HEK293T (cell line): ENCODE data around the gene STAT5A.
A peak's percentile ranks its signal among the peaks of the same experiment; 100 is the strongest.
"Not testable (repeated sequence)": the region's sequence is repeated elsewhere in the genome, so short reads cannot be mapped to it uniquely, and the experiment has no call there.

Experiments used
- CTCF ChIA-PET: fragments of 350-600 bp; formaldehyde crosslinking; extraction: SDS; loops from one replicate; lab custom pipeline; 2021; ENCODE audit warnings: antibody characterized with exemption, inconsistent platforms; lab: Yijun Ruan, JAX
- POLR2A ChIA-PET: fragments of 350-600 bp; formaldehyde crosslinking; extraction: SDS; loops from one replicate; lab custom pipeline; 2020; ENCODE audit warnings: antibody characterized with exemption, inconsistent platforms; lab: Yijun Ruan, JAX
- DNase-seq: peaks from one replicate; pipeline ENCODE4 v3.0.0; 2012; ENCODE audit warnings: mixed read lengths; ENCODE audit errors: extremely low spot score
- ARNT ChIP-seq: fragments of 450-650 bp; IDR thresholded peaks from 2 replicates; pipeline ENCODE4 v1.6.1; 2017; ENCODE audit warnings: mild to moderate bottlenecking
- BHLHE40 ChIP-seq: fragments of 450-650 bp; IDR thresholded peaks from 2 replicates; pipeline ENCODE4 v1.6.1; 2016; ENCODE audit warnings: mild to moderate bottlenecking, moderate library complexity, borderline replicate concordance
- ELF4 ChIP-seq: fragments of 450-650 bp; IDR thresholded peaks from 2 replicates; pipeline ENCODE4 v1.6.1; 2017; ENCODE audit warnings: antibody characterized with exemption
- FOXA1 ChIP-seq: fragments of 450-650 bp; IDR thresholded peaks from 2 replicates; pipeline ENCODE4 v1.6.1; 2016; ENCODE audit warnings: mild to moderate bottlenecking
- FOXK2 ChIP-seq: fragments of 450-650 bp; IDR thresholded peaks from 2 replicates; pipeline ENCODE4 v1.6.1; 2016; ENCODE audit warnings: mild to moderate bottlenecking
- FOXM1 ChIP-seq: fragments of 450-650 bp; IDR thresholded peaks from 2 replicates; pipeline ENCODE4 v1.6.1; 2017; ENCODE audit warnings: mild to moderate bottlenecking, borderline replicate concordance
- HDGF ChIP-seq: fragments of 450-650 bp; IDR thresholded peaks from 2 replicates; pipeline ENCODE4 v1.6.1; 2017; ENCODE audit warnings: antibody characterized with exemption, borderline replicate concordance
- L3MBTL2 ChIP-seq: fragments of 450-650 bp; conservative IDR thresholded peaks from 2 replicates; pipeline ENCODE4 v1.6.1; 2016; ENCODE audit warnings: mild to moderate bottlenecking
- LEF1 ChIP-seq: fragments of 450-650 bp; IDR thresholded peaks from 2 replicates; pipeline ENCODE4 v1.6.1; 2017; ENCODE audit warnings: mild to moderate bottlenecking, borderline replicate concordance
- NFRKB ChIP-seq: fragments of 450-650 bp; IDR thresholded peaks from 2 replicates; pipeline ENCODE4 v1.6.1; 2016; ENCODE audit warnings: mild to moderate bottlenecking, moderate library complexity
- PKNOX1 ChIP-seq: fragments of 450-650 bp; IDR thresholded peaks from 2 replicates; pipeline ENCODE4 v1.6.1; 2016
- SP1 ChIP-seq: fragments of 450-650 bp; IDR thresholded peaks from 2 replicates; pipeline ENCODE4 v1.6.1; 2017
- SUZ12 ChIP-seq: fragments of 450-650 bp; IDR thresholded peaks from 2 replicates; pipeline ENCODE4 v1.6.1; 2016; ENCODE audit warnings: mild to moderate bottlenecking
- TARDBP ChIP-seq: fragments of 450-650 bp; IDR thresholded peaks from 2 replicates; pipeline ENCODE4 v1.6.1; 2016
- ZNF384 ChIP-seq: fragments of 450-650 bp; IDR thresholded peaks from 2 replicates; pipeline ENCODE4 v1.6.1; 2016

Gene STAT5A

GRCh38 chr17:42287977-42288802 lies at the start of gene STAT5A:
Gene STAT5A, plus strand, starts transcription at chr17:42288498. Its CDS starts 914 bp downstream, at chr17:42289412.
- POLR2A ChIA-PET: no interaction called here
- no peak for DNase-seq
- CTCF ChIA-PET: interaction anchor here (1.8 kb wide), 1 partner anchor 66 kb away, joined by 7 read pairs; no protein-coding TSS in a partner anchor
- TF ChIP-seq FOXM1 (no peak), TARDBP (no peak), SP1 (no peak), LEF1 (no peak), FOXA1 (no peak), NFRKB (no peak), L3MBTL2 (no peak), HDGF (no peak), ELF4 (no peak), FOXK2 (no peak)

GRCh38 chr17:42239576-42239975 lies 48.7 kb upstream of the STAT5A start:
- DNase-seq, POLR2A ChIA-PET, CTCF ChIA-PET: not testable (repeated sequence)

- TF ChIP-seq BHLHE40 (no peak), TARDBP (no peak), ARNT (no peak), PKNOX1 (no peak), ZNF384 (no peak), NFRKB (no peak), SP1 (no peak), FOXM1 (no peak), L3MBTL2 (no peak), ELF4 (no peak), LEF1 (no peak), FOXK2 (no peak), HDGF (no peak), FOXA1 (no peak)
- no peak for DNase-seq
- CTCF ChIA-PET: no interaction called here
- POLR2A ChIA-PET: no interaction called here
These were observed 48.1 kb upstream of the STAT5A start for GRCh38 chr17:42240201-42240600.

GRCh38 chr17:42240863-42241262 lies 47.4 kb upstream of the STAT5A start:
- CTCF ChIA-PET: interaction anchor here (0.6 to 0.7 kb wide), 2 partner anchors 9 to 73 kb away, joined by 4 to 10 read pairs; no protein-coding TSS in a partner anchor
- POLR2A ChIA-PET, DNase-seq: not testable (repeated sequence)

- CTCF ChIA-PET: no interaction called here
- TF ChIP-seq SP1 (no peak), BHLHE40 (no peak), PKNOX1 (0 out of 2 replicates have a peak, but pooled peaks have one; percentile 16), ZNF384 (no peak)
- POLR2A ChIA-PET: no interaction called here
These were observed 46.4 kb upstream of the STAT5A start for GRCh38 chr17:42241871-42242270.

GRCh38 chr17:42243493-42243982 lies 44.8 kb upstream of the STAT5A start:
- no peak for TF ChIP-seq NFRKB
- no peak for TF ChIP-seq FOXA1
- TF ChIP-seq SP1: no peak
- no peak for TF ChIP-seq PKNOX1
- no peak for TF ChIP-seq FOXM1
- no peak for TF ChIP-seq TARDBP
- no peak for TF ChIP-seq ZNF384
- TF ChIP-seq FOXK2: no peak
- no peak for TF ChIP-seq SUZ12
- POLR2A ChIA-PET: interaction anchor here (0.7 kb wide), 1 partner anchor 49 kb away, joined by 3 read pairs; the partner anchor contains the start of gene GHDC
- CTCF ChIA-PET: interaction anchor here (1.3 kb wide), 1 partner anchor 22 kb away, joined by 4 read pairs; no protein-coding TSS in a partner anchor
- DNase-seq: no peak

More at GRCh38 chr17:42241871-42242270, 46.4 kb upstream of the STAT5A start:
- no peak for DNase-seq

- DNase-seq: not testable (repeated sequence)
- ChIA-PET CTCF (interaction anchor here (1.3 kb wide), 1 partner anchor 22 kb away, joined by 4 read pairs; no protein-coding TSS in a partner anchor), POLR2A (interaction anchor here (0.7 kb wide), 1 partner anchor 50 kb away, joined by 3 read pairs; the partner anchor contains the start of gene GHDC)
These were observed 44.2 kb upstream of the STAT5A start for GRCh38 chr17:42244116-42244515.

GRCh38 chr17:42245183-42245582 lies 43.1 kb upstream of the STAT5A start:
- DNase-seq, CTCF ChIA-PET, POLR2A ChIA-PET: not testable (repeated sequence)
